AG09309 (cell line): ENCODE measurements around the gene CCDC12.

Experiments
- DNase-seq: peaks from one replicate; pipeline ENCODE4 v3.0.0-alpha.2; 2010; ENCODE audit warnings: low read depth
- H3K4me3 ChIP-seq: 2 replicates; pipeline ENCODE4 v1.5.1; 2011; ENCODE audit warnings: mild to moderate bottlenecking, low read depth, low read length, moderate library complexity; ENCODE audit not compliant: control insufficient read depth
- CTCF ChIP-seq: IDR thresholded peaks from 2 replicates; pipeline ENCODE4 v1.5.1; 2011; ENCODE audit warnings: mild to moderate bottlenecking, low read depth, low read length, inconsistent platforms; ENCODE audit not compliant: insufficient read depth, control insufficient read depth; ENCODE audit errors: missing control alignments

Gene CCDC12

GRCh38 chr3:46950650-46951241 lies 25.8 kb downstream of the CCDC12 start:
- H3K4me3 ChIP-seq: no peak overlapping the region
- no peak for DNase-seq
- no peak for TF ChIP-seq CTCF

GRCh38 chr3:46950177-46950576 lies 26.4 kb downstream of the CCDC12 start:
- no peak for TF ChIP-seq CTCF
- DNase-seq: no peak
- no peak overlapping the region for H3K4me3 ChIP-seq

GRCh38 chr3:46948830-46949671 lies 27.5 kb downstream of the CCDC12 start:
- DNase-seq: no peak
- TF ChIP-seq CTCF: no peak
- H3K4me3 ChIP-seq: no peak overlapping the region

GRCh38 chr3:46947981-46948791 lies 28.4 kb downstream of the CCDC12 start:
- no peak overlapping the region for H3K4me3 ChIP-seq
- TF ChIP-seq CTCF: no peak
- DNase-seq: no peak

- no peak for DNase-seq
- TF ChIP-seq CTCF: no peak
- H3K4me3 ChIP-seq: no peak overlapping the region
Measured at GRCh38 chr3:46947546-46947901, 29.0 kb downstream of the CCDC12 start.

- no peak for TF ChIP-seq CTCF
- DNase-seq: no peak
- H3K4me3 ChIP-seq: no peak overlapping the region
Measured at GRCh38 chr3:46946856-46947545, 29.5 kb downstream of the CCDC12 start.
